ENCODE measurements around the gene TFDP2.

- TF ChIP-seq CTCF (IDR thresholded peaks at IDR 0.05; ENCODE audit: insufficient read depth, low read length) (no peak), REST (IDR thresholded peaks at IDR 0.05; ENCODE audit: insufficient replicate concordance, low read depth) (no peak), POLR2AphosphoS5 (IDR thresholded peaks at IDR 0.05; ENCODE audit: low read depth) (no peak)
Measured at GRCh38 chr3:141939759-141940158, 209.6 kb downstream of the TFDP2 start.
